H9 (cell line): Measurements from ENCODE around the gene CCDC33. TPM values are rescaled to one million over a fixed set of nuclear protein-coding genes. Genes with fewer than 3 reads are reported as not detected.

Experiments used
- DNase-seq: peaks from one replicate; pipeline ENCODE4 v3.0.0-alpha.2; 2017
- H2AFZ ChIP-seq: one replicate; pipeline ENCODE4 v1.6.1; 2013; ENCODE audit warnings: mild to moderate bottlenecking, low read length, control low read depth, moderate library complexity
- H2AK5ac ChIP-seq: 2 replicates; pipeline ENCODE4 v1.6.1; 2013; ENCODE audit warnings: low read length, control low read depth, mixed read lengths; ENCODE audit not compliant: insufficient read length
- H2BK120ac ChIP-seq: one replicate; pipeline ENCODE4 v1.6.1; 2013; ENCODE audit warnings: low read depth, mild to moderate bottlenecking, low read length, control low read depth, inconsistent platforms; ENCODE audit not compliant: poor library complexity, severe bottlenecking
- H2BK12ac ChIP-seq: 2 replicates; pipeline ENCODE4 v1.6.1; 2013; ENCODE audit warnings: low read length, control low read depth, mixed read lengths, low read depth; ENCODE audit not compliant: insufficient read length
- H2BK15ac ChIP-seq: 2 replicates; pipeline ENCODE4 v1.6.1; 2013; ENCODE audit warnings: low read depth, low read length, control low read depth
- H2BK20ac ChIP-seq: one replicate; pipeline ENCODE4 v1.6.1; 2013; ENCODE audit warnings: low read depth, mild to moderate bottlenecking, low read length, control low read depth, inconsistent platforms; ENCODE audit not compliant: poor library complexity, severe bottlenecking
- H2BK5ac ChIP-seq: 2 replicates; pipeline ENCODE4 v1.6.1; 2013; ENCODE audit warnings: low read length, control low read depth, mixed read lengths; ENCODE audit not compliant: insufficient read length
- H3K14ac ChIP-seq: 2 replicates; pipeline ENCODE4 v1.6.1; 2013; ENCODE audit warnings: low read length, control low read depth; ENCODE audit not compliant: insufficient read depth
- H3K18ac ChIP-seq: 2 replicates; pipeline ENCODE4 v1.6.1; 2013; ENCODE audit warnings: low read depth, mild to moderate bottlenecking, mixed read lengths, low read length, control low read depth; ENCODE audit not compliant: insufficient read length
- H3K23ac ChIP-seq: 2 replicates; pipeline ENCODE4 v1.6.1; 2013; ENCODE audit warnings: low read length, control low read depth, mixed read lengths, low read depth; ENCODE audit not compliant: insufficient read length
- H3K23me2 ChIP-seq: 2 replicates; pipeline ENCODE4 v1.6.1; 2013; ENCODE audit warnings: low read depth, mild to moderate bottlenecking, mixed read lengths, low read length, control low read depth; ENCODE audit not compliant: insufficient read length, poor library complexity, severe bottlenecking
- H3K27ac ChIP-seq: 2 replicates; pipeline ENCODE4 v1.5.1; 2013; ENCODE audit warnings: low read length, control low read depth, mixed read lengths, low read depth; ENCODE audit not compliant: insufficient read length
- H3K27me3 ChIP-seq: 2 replicates; pipeline ENCODE4 v1.6.1; 2013; ENCODE audit warnings: low read length, control low read depth, inconsistent platforms; ENCODE audit not compliant: insufficient read depth
- H3K4ac ChIP-seq: 2 replicates; pipeline ENCODE4 v1.6.1; 2013; ENCODE audit warnings: low read depth, mild to moderate bottlenecking, control low read depth, inconsistent platforms, low read length, moderate library complexity
- H3K4me1 ChIP-seq: 2 replicates; pipeline ENCODE4 v1.6.1; 2013; ENCODE audit warnings: low read length, control low read depth, inconsistent platforms; ENCODE audit not compliant: insufficient read depth
- H3K4me2 ChIP-seq: 2 replicates; pipeline ENCODE4 v1.6.1; 2013; ENCODE audit warnings: low read length, control low read depth, mixed read lengths; ENCODE audit not compliant: insufficient read length, insufficient read depth
- H3K56ac ChIP-seq: 2 replicates; pipeline ENCODE4 v1.6.1; 2013; ENCODE audit warnings: low read depth, mild to moderate bottlenecking, mixed read lengths, low read length, control low read depth; ENCODE audit not compliant: insufficient read length
- H3K79me1 ChIP-seq: 2 replicates; pipeline ENCODE4 v1.6.1; 2013; ENCODE audit warnings: low read depth, mild to moderate bottlenecking, moderate library complexity, low read length, control low read depth, inconsistent platforms; ENCODE audit not compliant: insufficient read depth, poor library complexity, severe bottlenecking
- H3K79me2 ChIP-seq: 2 replicates; pipeline ENCODE4 v1.6.1; 2013; ENCODE audit warnings: low read length, control low read depth, inconsistent platforms; ENCODE audit not compliant: insufficient read depth
- H3K9ac ChIP-seq: 2 replicates; pipeline ENCODE4 v1.6.1; 2013; ENCODE audit warnings: low read length, control low read depth, mixed read lengths; ENCODE audit not compliant: insufficient read length; ENCODE audit errors: extremely low read depth
- H3K9me3 ChIP-seq: one replicate; pipeline ENCODE4 v1.6.1; 2013; ENCODE audit warnings: low read depth, low read length, inconsistent platforms; ENCODE audit not compliant: control insufficient read depth
- H3T11ph ChIP-seq: one replicate; pipeline ENCODE4 v1.6.1; 2013; ENCODE audit warnings: mild to moderate bottlenecking, low read length, control low read depth, inconsistent platforms
- H4K20me1 ChIP-seq: one replicate; pipeline ENCODE4 v1.6.1; 2013; ENCODE audit not compliant: control insufficient read depth, insufficient read length, insufficient read depth
- H4K5ac ChIP-seq: 2 replicates; pipeline ENCODE4 v1.6.1; 2013; ENCODE audit warnings: low read depth, mild to moderate bottlenecking, mixed read lengths, low read length, control low read depth; ENCODE audit not compliant: insufficient read length
- H4K8ac ChIP-seq: replicated peaks from 2 replicates; pipeline ENCODE4 v1.6.1; 2013; ENCODE audit warnings: low read length, control low read depth, mixed read lengths, low read depth; ENCODE audit not compliant: insufficient read length
- H4K91ac ChIP-seq: 2 replicates; pipeline ENCODE4 v1.6.1; 2013; ENCODE audit warnings: low read depth, mild to moderate bottlenecking, moderate library complexity, mixed read lengths, low read length, control low read depth; ENCODE audit not compliant: insufficient read length
- H3K27ac Mint-ChIP-seq, 3 experiments: 2 replicates in 2 of 3; 3 replicates in 1 of 3; pipeline ENCODE4 v1.8.0; 2020 to 2021; ENCODE audit warnings: mixed read lengths in 3 of 3, mild to moderate bottlenecking in 1 of 3, moderate library complexity in 1 of 3
- H3K27me3 Mint-ChIP-seq: 2 replicates; pipeline ENCODE4 v1.8.0; 2021; ENCODE audit warnings: low read depth, mild to moderate bottlenecking, moderate library complexity, mixed read lengths
- H3K36me3 Mint-ChIP-seq, 3 experiments: 2 replicates in 2 of 3; 3 replicates in 1 of 3; pipeline ENCODE4 v1.8.0; 2020 to 2021; ENCODE audit warnings: low read depth in 3 of 3, mixed read lengths in 3 of 3; ENCODE audit not compliant: insufficient read depth in 1 of 3
- H3K4me1 Mint-ChIP-seq, 2 experiments: 2 replicates each; pipeline ENCODE4 v1.8.0; 2020; ENCODE audit warnings: mixed read lengths in 2 of 2
- H3K4me3 Mint-ChIP-seq, 2 experiments: 2 replicates in 1 of 2; 3 replicates in 1 of 2; pipeline ENCODE4 v1.8.0; 2020 to 2021; ENCODE audit warnings: mild to moderate bottlenecking in 2 of 2, mixed read lengths in 2 of 2, moderate library complexity in 1 of 2
- H3K9me3 Mint-ChIP-seq, 2 experiments: 2 replicates in 1 of 2; 3 replicates in 1 of 2; pipeline ENCODE4 v1.8.0; 2020; ENCODE audit warnings: mild to moderate bottlenecking in 2 of 2, mixed read lengths in 2 of 2, moderate library complexity in 1 of 2
- CTCF ChIP-seq: fragments of 200-600 bp; sonication (generic); conservative IDR thresholded peaks from 3 replicates; pipeline ENCODE4 v1.8.0; 2021; ENCODE audit warnings: antibody characterized with exemption, mild to moderate bottlenecking
- WGBS: extraction: QIAGEN DNeasy Blood & Tissue Kit; methylation state at CpG from one replicate; pipeline ENCODE4 v1.1.7; 2013; ENCODE audit warnings: missing lambda C conversion rate, low lambda C conversion rate, mixed read lengths; ENCODE audit not compliant: insufficient read length; ENCODE audit errors: extremely low coverage; 5-methylcytosine and 5-hydroxymethylcytosine counted together
- total RNA-seq: library from RNA; stranded (reverse); gene quantifications from 2 replicates; pipeline ENCODE4 v1.2.1, GENCODE V29; 2021

The CCDC33 gene
- total RNA-seq, 1 experiment from 2014 or later: 4.6 TPM

- H3K4me1 ChIP-seq: peaks cover under 1% of the 10 kb centered on the region; the same call in 1 of the 2 replicates
- no peak overlapping the region for H2BK120ac ChIP-seq
- no peak overlapping the region for H3K27ac Mint-ChIP-seq
- no peak overlapping the region for H2BK12ac ChIP-seq
- H3K14ac ChIP-seq: no peak overlapping the region
- DNase-seq: no peak
- H3K9ac ChIP-seq: no peak overlapping the region
- no peak overlapping the region for H2AFZ ChIP-seq
- H3K56ac ChIP-seq: no peak overlapping the region
- H3K4me2 ChIP-seq: no peak overlapping the region
- H2BK15ac ChIP-seq: no peak overlapping the region
- no peak overlapping the region for H3K18ac ChIP-seq
- H4K5ac ChIP-seq: no peak overlapping the region
- H3K27me3 ChIP-seq: no peaks in the 10 kb centered on the region
- H2AK5ac ChIP-seq: no peak overlapping the region
- no peak overlapping the region for H2BK20ac ChIP-seq
- no peak for TF ChIP-seq CTCF
- H4K8ac ChIP-seq: no peak overlapping the region
- peaks cover 7 to 17% of the 10 kb centered on the region in 2 experiments for H3K4me1 Mint-ChIP-seq
- no peaks in the 10 kb centered on the region for H3K9me3 ChIP-seq
- H3K36me3 Mint-ChIP-seq: no peaks in the 10 kb centered on the region; a peak in 2 of 7 replicates
- H3K23ac ChIP-seq: no peak overlapping the region
- H4K20me1 ChIP-seq: no peaks in the 10 kb centered on the region
- H3K79me1 ChIP-seq: no peaks in the 10 kb centered on the region
- no peak overlapping the region for H3K4ac ChIP-seq
- no peak overlapping the region for H3K27ac ChIP-seq
- no peaks in the 10 kb centered on the region for H3K23me2 ChIP-seq
- peaks cover 23% of the 10 kb centered on the region for H3K27me3 Mint-ChIP-seq
- no CpG with 5 or more reads among the region's 3 CpGs for WGBS
- H2BK5ac ChIP-seq: no peak overlapping the region
- peaks cover 0 to 6% of the 10 kb centered on the region in 2 experiments; a peak in 2 of 5 replicates for H3K9me3 Mint-ChIP-seq
- no peaks in the 10 kb centered on the region for H3K79me2 ChIP-seq
- H3K4me3 Mint-ChIP-seq: no peak overlapping the region
- no peak overlapping the region for H3T11ph ChIP-seq
- H4K91ac ChIP-seq: no peak overlapping the region
These were observed 95.9 kb downstream of the CCDC33 start for GRCh38 chr15:74332011-74332410.
